ENCODE results near the gene CASZ1.
A peak's percentile ranks its signal among the peaks of the same experiment; 100 is the strongest.

CASZ1 gene

GRCh38 chr1:10768552-10768951 lies 27.9 kb downstream of the CASZ1 start:
- no peak for TF ChIP-seq USF1 (IDR thresholded peaks at IDR 0.05)
- TF ChIP-seq MAX (IDR thresholded peaks at IDR 0.05): peak; percentile 18; the same call in 1 of the 2 replicates

DNA sequence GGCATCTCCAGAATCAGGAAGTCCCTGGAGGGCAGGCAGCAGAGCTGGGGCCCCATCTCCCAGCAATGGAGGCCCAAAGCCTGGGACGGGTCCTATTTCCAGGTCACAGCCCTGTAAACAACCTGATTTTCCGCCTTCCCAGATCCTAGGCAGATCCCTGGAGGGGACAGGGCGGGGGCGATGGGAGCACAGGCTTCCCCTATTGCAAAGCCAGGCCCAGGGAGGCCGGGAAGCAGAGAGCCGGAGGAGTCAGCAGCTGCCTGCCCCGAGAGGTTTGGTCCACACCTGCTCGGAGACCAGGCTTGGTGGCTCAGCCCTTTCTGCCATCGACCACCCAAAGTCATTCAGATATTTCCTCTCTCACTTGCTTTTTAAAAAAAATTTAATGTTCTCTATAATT lies 29.2 kb downstream of the CASZ1 start:
- TF ChIP-seq EP300 (IDR thresholded peaks at IDR 0.05; ENCODE audit: borderline replicate concordance) (no peak), USF1 (IDR thresholded peaks at IDR 0.05) (no peak), YY1 (IDR thresholded peaks at IDR 0.05; ENCODE audit: low read depth) (no peak), ZBTB7A (IDR thresholded peaks at IDR 0.05; ENCODE audit: low read depth) (no peak), CREB1 (IDR thresholded peaks at IDR 0.05; ENCODE audit: low read depth) (no peak), TAF1 (IDR thresholded peaks at IDR 0.05; ENCODE audit: low read depth) (no peak), FOXM1 (IDR thresholded peaks at IDR 0.05; ENCODE audit: borderline replicate concordance, low read depth) (no peak), EGR1 (IDR thresholded peaks at IDR 0.05) (no peak), TEAD4 (IDR thresholded peaks at IDR 0.05) (no peak), CEBPB (IDR thresholded peaks at IDR 0.05) (no peak), MAX (IDR thresholded peaks at IDR 0.05) (no peak), RAD21 (IDR thresholded peaks at IDR 0.05; ENCODE audit: low read depth) (no peak), NFIC (IDR thresholded peaks at IDR 0.05) (no peak), TCF12 (IDR thresholded peaks at IDR 0.05; ENCODE audit: low read depth) (no peak)
- TF ChIP-seq, protein P1, sequence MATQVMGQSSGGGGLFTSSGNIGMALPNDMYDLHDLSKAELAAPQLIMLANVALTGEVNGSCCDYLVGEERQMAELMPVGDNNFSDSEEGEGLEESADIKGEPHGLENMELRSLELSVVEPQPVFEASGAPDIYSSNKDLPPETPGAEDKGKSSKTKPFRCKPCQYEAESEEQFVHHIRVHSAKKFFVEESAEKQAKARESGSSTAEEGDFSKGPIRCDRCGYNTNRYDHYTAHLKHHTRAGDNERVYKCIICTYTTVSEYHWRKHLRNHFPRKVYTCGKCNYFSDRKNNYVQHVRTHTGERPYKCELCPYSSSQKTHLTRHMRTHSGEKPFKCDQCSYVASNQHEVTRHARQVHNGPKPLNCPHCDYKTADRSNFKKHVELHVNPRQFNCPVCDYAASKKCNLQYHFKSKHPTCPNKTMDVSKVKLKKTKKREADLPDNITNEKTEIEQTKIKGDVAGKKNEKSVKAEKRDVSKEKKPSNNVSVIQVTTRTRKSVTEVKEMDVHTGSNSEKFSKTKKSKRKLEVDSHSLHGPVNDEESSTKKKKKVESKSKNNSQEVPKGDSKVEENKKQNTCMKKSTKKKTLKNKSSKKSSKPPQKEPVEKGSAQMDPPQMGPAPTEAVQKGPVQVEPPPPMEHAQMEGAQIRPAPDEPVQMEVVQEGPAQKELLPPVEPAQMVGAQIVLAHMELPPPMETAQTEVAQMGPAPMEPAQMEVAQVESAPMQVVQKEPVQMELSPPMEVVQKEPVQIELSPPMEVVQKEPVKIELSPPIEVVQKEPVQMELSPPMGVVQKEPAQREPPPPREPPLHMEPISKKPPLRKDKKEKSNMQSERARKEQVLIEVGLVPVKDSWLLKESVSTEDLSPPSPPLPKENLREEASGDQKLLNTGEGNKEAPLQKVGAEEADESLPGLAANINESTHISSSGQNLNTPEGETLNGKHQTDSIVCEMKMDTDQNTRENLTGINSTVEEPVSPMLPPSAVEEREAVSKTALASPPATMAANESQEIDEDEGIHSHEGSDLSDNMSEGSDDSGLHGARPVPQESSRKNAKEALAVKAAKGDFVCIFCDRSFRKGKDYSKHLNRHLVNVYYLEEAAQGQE (IDR thresholded peaks at IDR 0.05; ENCODE audit: low read depth): no peak

- no peak for TF ChIP-seq TCF12 (IDR thresholded peaks at IDR 0.05; ENCODE audit: low read depth)
- no peak for TF ChIP-seq NFIC (IDR thresholded peaks at IDR 0.05)
- no peak for TF ChIP-seq EP300 (IDR thresholded peaks at IDR 0.05; ENCODE audit: borderline replicate concordance)
- TF ChIP-seq TAF1 (IDR thresholded peaks at IDR 0.05; ENCODE audit: low read depth): no peak
- TF ChIP-seq TEAD4 (IDR thresholded peaks at IDR 0.05): no peak
- TF ChIP-seq YY1 (IDR thresholded peaks at IDR 0.05; ENCODE audit: low read depth): no peak
- no peak for TF ChIP-seq EGR1 (IDR thresholded peaks at IDR 0.05)
Observed at GRCh38 chr1:10765734-10766478, 30.5 kb downstream of the CASZ1 start.

DNA sequence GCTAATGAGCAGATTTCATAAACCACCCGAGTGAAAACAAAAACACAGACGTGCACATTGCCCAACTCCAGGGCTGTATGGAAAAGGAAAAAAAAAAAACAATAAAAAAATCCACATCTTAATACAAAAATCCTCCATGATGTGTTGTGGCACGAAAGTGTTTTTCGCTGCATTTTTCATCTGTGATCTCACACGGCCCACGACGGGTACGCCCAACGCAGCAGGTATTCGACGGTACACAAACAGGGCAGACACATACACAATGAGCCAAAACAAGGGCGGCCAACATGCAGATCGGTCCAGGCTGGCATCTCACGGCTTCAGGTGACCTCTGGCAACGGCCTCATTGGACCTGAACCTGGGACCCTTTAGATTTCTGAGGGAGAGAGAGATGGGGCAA lies 31.1 kb downstream of the CASZ1 start:
- TF ChIP-seq RAD21 (IDR thresholded peaks at IDR 0.05; ENCODE audit: low read depth) (no peak), CREB1 (IDR thresholded peaks at IDR 0.05; ENCODE audit: low read depth) (no peak), EGR1 (IDR thresholded peaks at IDR 0.05) (no peak), USF1 (IDR thresholded peaks at IDR 0.05) (no peak), FOXM1 (IDR thresholded peaks at IDR 0.05; ENCODE audit: borderline replicate concordance, low read depth) (no peak), ZBTB7A (IDR thresholded peaks at IDR 0.05; ENCODE audit: low read depth) (no peak), TAF1 (IDR thresholded peaks at IDR 0.05; ENCODE audit: low read depth) (no peak), YY1 (IDR thresholded peaks at IDR 0.05; ENCODE audit: low read depth) (no peak), MAX (IDR thresholded peaks at IDR 0.05) (no peak), CEBPB (IDR thresholded peaks at IDR 0.05) (no peak), TEAD4 (IDR thresholded peaks at IDR 0.05) (no peak), NFIC (IDR thresholded peaks at IDR 0.05) (no peak), TCF12 (IDR thresholded peaks at IDR 0.05; ENCODE audit: low read depth) (no peak), EP300 (IDR thresholded peaks at IDR 0.05; ENCODE audit: borderline replicate concordance) (no peak)
- TF ChIP-seq, protein P1 (IDR thresholded peaks at IDR 0.05; ENCODE audit: low read depth): no peak

- TF ChIP-seq EP300 (IDR thresholded peaks at IDR 0.05; ENCODE audit: borderline replicate concordance) (no peak), EGR1 (IDR thresholded peaks at IDR 0.05) (no peak), ZBTB7A (IDR thresholded peaks at IDR 0.05; ENCODE audit: low read depth) (no peak), NFIC (IDR thresholded peaks at IDR 0.05) (no peak), CEBPB (IDR thresholded peaks at IDR 0.05) (no peak), TCF12 (IDR thresholded peaks at IDR 0.05; ENCODE audit: low read depth) (no peak), CREB1 (IDR thresholded peaks at IDR 0.05; ENCODE audit: low read depth) (no peak), YY1 (IDR thresholded peaks at IDR 0.05; ENCODE audit: low read depth) (no peak), TEAD4 (IDR thresholded peaks at IDR 0.05) (no peak), RAD21 (IDR thresholded peaks at IDR 0.05; ENCODE audit: low read depth) (no peak), USF1 (IDR thresholded peaks at IDR 0.05) (no peak), TAF1 (IDR thresholded peaks at IDR 0.05; ENCODE audit: low read depth) (no peak), MAX (IDR thresholded peaks at IDR 0.05) (no peak), FOXM1 (IDR thresholded peaks at IDR 0.05; ENCODE audit: borderline replicate concordance, low read depth) (no peak)
- TF ChIP-seq, protein P1 (IDR thresholded peaks at IDR 0.05; ENCODE audit: low read depth): no peak
Observed at GRCh38 chr1:10764296-10764798, 32.1 kb downstream of the CASZ1 start.

Data from Ishikawa (cell line).